ENCODE data around the gene LRRC71. TPM values are rescaled to one million over a fixed set of nuclear protein-coding genes. Genes with fewer than 3 reads are reported as not detected.

The LRRC71 gene
- total RNA-seq, 2 donors from 2014 or later, result not detected

GRCh38 chr1:156975084-156975483 is 54.7 kb downstream of the LRRC71 start:
- DNase-seq (no peak), ATAC-seq (no peak)
- no peak overlapping the region for H3K4me3 ChIP-seq
- H3K9me3 ChIP-seq, result no peaks in the 10 kb centered on the region
- intact Hi-C loops (cut with DNase I), result no loop called here
- no peaks in the 10 kb centered on the region for H3K27me3 ChIP-seq
- peaks cover 0 to 22% of the 10 kb centered on the region in 2 donors for H3K36me3 ChIP-seq (replicated peaks in 1 of 2; ENCODE audit: insufficient read depth in 1 of 2, low read depth in 2 of 2)
- no peak overlapping the region for H3K27ac ChIP-seq
- WGBS, 2 donors, result 73 to 76% methylated on average over 2 of the region's 2 CpGs
- no peaks in the 10 kb centered on the region for H3K4me1 ChIP-seq
- TF ChIP-seq, protein P1, sequence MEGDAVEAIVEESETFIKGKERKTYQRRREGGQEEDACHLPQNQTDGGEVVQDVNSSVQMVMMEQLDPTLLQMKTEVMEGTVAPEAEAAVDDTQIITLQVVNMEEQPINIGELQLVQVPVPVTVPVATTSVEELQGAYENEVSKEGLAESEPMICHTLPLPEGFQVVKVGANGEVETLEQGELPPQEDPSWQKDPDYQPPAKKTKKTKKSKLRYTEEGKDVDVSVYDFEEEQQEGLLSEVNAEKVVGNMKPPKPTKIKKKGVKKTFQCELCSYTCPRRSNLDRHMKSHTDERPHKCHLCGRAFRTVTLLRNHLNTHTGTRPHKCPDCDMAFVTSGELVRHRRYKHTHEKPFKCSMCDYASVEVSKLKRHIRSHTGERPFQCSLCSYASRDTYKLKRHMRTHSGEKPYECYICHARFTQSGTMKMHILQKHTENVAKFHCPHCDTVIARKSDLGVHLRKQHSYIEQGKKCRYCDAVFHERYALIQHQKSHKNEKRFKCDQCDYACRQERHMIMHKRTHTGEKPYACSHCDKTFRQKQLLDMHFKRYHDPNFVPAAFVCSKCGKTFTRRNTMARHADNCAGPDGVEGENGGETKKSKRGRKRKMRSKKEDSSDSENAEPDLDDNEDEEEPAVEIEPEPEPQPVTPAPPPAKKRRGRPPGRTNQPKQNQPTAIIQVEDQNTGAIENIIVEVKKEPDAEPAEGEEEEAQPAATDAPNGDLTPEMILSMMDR (IDR thresholded peaks at IDR 0.05), result no peak
- no peak for TF ChIP-seq POLR2A (IDR thresholded peaks at IDR 0.05)

DNA sequence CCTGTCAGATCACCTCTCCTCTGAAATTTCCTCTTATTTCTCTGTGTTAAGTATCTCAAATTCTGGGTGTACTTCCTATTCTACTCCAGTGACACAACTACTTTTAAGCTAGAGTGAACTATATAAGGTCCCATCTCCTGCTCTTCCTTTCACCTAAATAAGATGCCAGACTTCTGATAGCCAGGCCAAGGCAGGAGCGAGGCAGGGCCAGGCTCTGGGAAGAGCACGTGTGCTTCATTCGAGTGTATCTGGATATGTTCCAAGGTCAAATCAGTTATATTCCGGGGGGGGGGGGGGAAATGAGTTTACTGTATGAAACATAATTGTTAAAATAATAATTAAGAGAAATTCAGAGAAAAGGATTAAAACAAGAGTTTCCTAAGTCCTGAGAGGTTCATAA is 60.1 kb downstream of the LRRC71 start:
- DNase-seq, result no peak
- no peaks in the 10 kb centered on the region for H3K9me3 ChIP-seq
- H3K27ac ChIP-seq, result no peak overlapping the region
- intact Hi-C loops (cut with DNase I), result no loop called here
- peaks cover 0 to 27% of the 10 kb centered on the region in 2 donors for H3K36me3 ChIP-seq (replicated peaks in 1 of 2; ENCODE audit: insufficient read depth in 1 of 2, low read depth in 2 of 2)
- TF ChIP-seq, protein P1 (IDR thresholded peaks at IDR 0.05), result no peak
- TF ChIP-seq POLR2A (IDR thresholded peaks at IDR 0.05), result no peak
- 14% methylated on average over 4 of the region's 4 CpGs for WGBS, 2 donors
- ATAC-seq, result no peak
- no peaks in the 10 kb centered on the region for H3K27me3 ChIP-seq
- no peak overlapping the region for H3K4me3 ChIP-seq
- H3K4me1 ChIP-seq, result no peaks in the 10 kb centered on the region

MicroRNAs within 50 kb of the gene (microRNA counts, 767-probe panel; counts per million panel counts)
- microRNA hsa-miR-765, result 0 to 736 counts per million in 2 donors

Small RNA genes within 50 kb of the gene (microRNA-seq; reads per million reads assigned to microRNA genes)
- gene MIR765 (ENCODE audit: borderline number of aligned reads in 2 of 2, borderline replicate concordance in 2 of 2), result 0 to 0.47 reads per million in 2 donors

Small RNA genes within 50 kb of the gene (small RNA-seq; reads per million reads assigned to genes)
- gene MIR765, result not detected

Other genes with a start within 250 kb of the LRRC71 start
- gene NES, start 243.2 kb upstream of the LRRC71 start, total RNA-seq, result 10 to 100 TPM in 1 of 2 donors, 1 to 10 TPM in 1; 4.2 to 12.2 TPM
- gene CRABP2, start 215.0 kb upstream of the LRRC71 start, total RNA-seq, result 1 to 10 TPM in 1 of 2 donors, under 1 TPM in 1; 0.99 to 3.6 TPM
- gene METTL25B, start 192.2 kb upstream of the LRRC71 start, total RNA-seq, result 10 to 100 TPM; 14.5 to 68.2 TPM
- 10 to 100 TPM; 11.9 to 14.3 TPM for gene ISG20L2, start 191.9 kb upstream of the LRRC71 start, total RNA-seq
- 10 to 100 TPM; 25.2 to 62.0 TPM for gene MRPL24, start 179.5 kb upstream of the LRRC71 start, total RNA-seq
- 100 to 1,000 TPM in 1 of 2 donors, 10 to 100 TPM in 1; 92.4 to 122 TPM for gene HDGF, start 169.0 kb upstream of the LRRC71 start, total RNA-seq
- 10 to 100 TPM; 19.2 to 28.3 TPM for gene PRCC, start 153.1 kb upstream of the LRRC71 start, total RNA-seq
- gene SH2D2A, start 103.8 kb upstream of the LRRC71 start, total RNA-seq, result under 1 TPM in 1 of 2 donors, not detected in 1; 0.99 TPM
- gene INSRR, start 61.5 kb upstream of the LRRC71 start, total RNA-seq, result under 1 TPM in 1 of 2 donors, not detected in 1; under 0.01 TPM
- under 1 TPM in 1 of 2 donors, not detected in 1; 0.99 TPM for gene NTRK1, start 59.8 kb upstream of the LRRC71 start, total RNA-seq
- gene PEAR1, start 26.9 kb upstream of the LRRC71 start, total RNA-seq, result 1 to 10 TPM; 5.2 to 7.6 TPM
- 10 to 100 TPM; 17.9 to 29.7 TPM for gene ARHGEF11, start 125.1 kb downstream of the LRRC71 start, total RNA-seq
- not detected for gene ETV3L, start 179.2 kb downstream of the LRRC71 start, total RNA-seq
- 10 to 100 TPM in 1 of 2 donors, 1 to 10 TPM in 1; 5.6 to 11.4 TPM for gene ETV3, start 217.8 kb downstream of the LRRC71 start, total RNA-seq

All from body of pancreas (tissue), 4 donors.